HepG2 (cell line): ENCODE measurements around the gene FNBP1L. TPM values are rescaled to one million over a fixed set of nuclear protein-coding genes. Genes with fewer than 3 reads are reported as not detected.

ENCODE experiments used
- ATAC-seq: fragments of 200-7000 bp; cut with Tn5 transposase; 3 replicates; pipeline ENCODE4 v1.9.1; 2020; ENCODE audit warnings: mild to moderate bottlenecking, moderate library complexity
- BruUV-seq: library from RNA; stranded (reverse); fragments of 400-500 nt; replicated peaks from 2 replicates; lab custom pipeline; 2021; lab: Mats Ljungman, UMichigan
- CTCF ChIA-PET: fragments of 300-600 bp; formaldehyde crosslinking; extraction: SDS; loops from one replicate; lab custom pipeline; 2021; ENCODE audit warnings: low total read pairs, inconsistent platforms, low intra/inter-chr PET ratio; lab: Yijun Ruan, JAX
- POLR2A ChIA-PET: fragments of 350-600 bp; sonication (Branson Sonifier 250); formaldehyde crosslinking; loops from one replicate; lab custom pipeline; 2020; ENCODE audit warnings: antibody characterized with exemption, inconsistent platforms; lab: Yijun Ruan, JAX
- DNase-seq: peaks from one replicate; pipeline ENCODE4 v3.0.0-alpha.2; 2015; ENCODE audit warnings: low spot score
- FAIRE-seq: peaks from 3 replicates; lab custom pipeline; 2011; peaks lifted over from hg19 to GRCh38; lab: Jason Lieb, UNC
- H2AFZ ChIP-seq: one replicate; pipeline ENCODE4 v1.6.1; 2011; ENCODE audit warnings: low read length, inconsistent platforms
- H3K27ac ChIP-seq: fragments of 300-600 bp; 3 replicates; pipeline ENCODE4 v1.8.0; 2011; ENCODE audit warnings: mixed run types, mild to moderate bottlenecking, mixed read lengths, low read length, inconsistent platforms; ENCODE audit not compliant: insufficient read depth; ENCODE audit errors: extremely low read length
- H3K27me3 ChIP-seq, 2 experiments: fragments of 200-600 bp in 1 of 2; 2 replicates in 1 of 2; 3 replicates in 1 of 2; pipeline versions ENCODE4 v1.6.0 to v1.8.0; 2011; ENCODE audit warnings: low read length in 2 of 2, mild to moderate bottlenecking in 2 of 2, moderate library complexity in 2 of 2, inconsistent platforms in 1 of 2; ENCODE audit not compliant: insufficient read depth in 2 of 2, control insufficient read depth in 1 of 2
- H3K36me3 ChIP-seq, 2 experiments: fragments of 200-600 bp in 1 of 2; replicated peaks in 1 of 2; 2 replicates in 1 of 2; 3 replicates in 1 of 2; pipeline versions ENCODE4 v1.5.1 to v1.8.0; 2011; ENCODE audit warnings: low read length in 2 of 2, inconsistent platforms in 1 of 2; ENCODE audit not compliant: insufficient read depth in 2 of 2, control insufficient read depth in 1 of 2
- H3K4me1 ChIP-seq: 2 replicates; pipeline ENCODE4 v1.5.1; 2012; ENCODE audit warnings: low read length, inconsistent platforms; ENCODE audit not compliant: insufficient read depth
- H3K4me2 ChIP-seq: 2 replicates; pipeline ENCODE4 v1.6.0; 2011; ENCODE audit warnings: low read depth, low read length, inconsistent platforms
- H3K4me3 ChIP-seq, 3 experiments: fragments of 200-600 bp in 1 of 3; sonication (generic), shearing (Covaris generic) in 1 of 3; replicated peaks in 1 of 3; 2 replicates each; pipeline ENCODE4 v1.5.1; 2011 to 2016; ENCODE audit warnings: low read length in 3 of 3, inconsistent platforms in 2 of 3, low read depth in 2 of 3, mild to moderate bottlenecking in 2 of 3, control low read depth in 1 of 3, mixed read lengths in 1 of 3; ENCODE audit not compliant: insufficient read depth in 1 of 3
- H3K79me2 ChIP-seq: one replicate; pipeline ENCODE4 v1.6.1; 2011; ENCODE audit warnings: low read length, inconsistent platforms; ENCODE audit not compliant: insufficient read depth
- H3K9ac ChIP-seq: 2 replicates; pipeline ENCODE4 v1.6.0; 2011; ENCODE audit warnings: mild to moderate bottlenecking, low read depth, low read length, inconsistent platforms; ENCODE audit not compliant: insufficient read depth
- H3K9me3 ChIP-seq: 2 replicates; pipeline ENCODE4 v1.5.1; 2012; ENCODE audit warnings: mild to moderate bottlenecking, low read length
- H4K20me1 ChIP-seq: 2 replicates; pipeline ENCODE4 v1.6.0; 2011; ENCODE audit warnings: inconsistent platforms, mild to moderate bottlenecking, low read length, moderate library complexity; ENCODE audit not compliant: insufficient read depth
- GATAD1 ChIP-seq: IDR thresholded peaks from 2 replicates; pipeline ENCODE4 v1.6.1; 2016; ENCODE audit warnings: missing genetic modification reagents, missing compliant biosample characterization
- KLF16 ChIP-seq, 2 experiments: sonication (generic) in 1 of 2; formaldehyde crosslinking in 1 of 2; IDR thresholded peaks; 2 replicates each; pipeline versions ENCODE4 v1.6.1 to v1.8.0; 2016 to 2023; ENCODE audit warnings: missing genetic modification reagents in 2 of 2, missing compliant biosample characterization in 1 of 2
- PPARG ChIP-seq: conservative IDR thresholded peaks from 2 replicates; pipeline ENCODE4 v1.6.1; 2016; ENCODE audit warnings: missing biosample characterization, missing genetic modification reagents
- SNAI1 ChIP-seq: sonication (generic); formaldehyde crosslinking; IDR thresholded peaks from 2 replicates; pipeline ENCODE4 v1.5.0; 2020; ENCODE audit warnings: mild to moderate bottlenecking, missing genetic modification reagents, borderline replicate concordance
- SP4 ChIP-seq: sonication (generic); formaldehyde crosslinking; IDR thresholded peaks from 2 replicates; pipeline ENCODE4 v1.8.1; 2023; ENCODE audit warnings: mild to moderate bottlenecking, missing genetic modification reagents
- ZFP36 ChIP-seq: fragments of 150-350 bp; IDR thresholded peaks from 2 replicates; pipeline ENCODE4 v1.6.1; 2018; ENCODE audit warnings: borderline replicate concordance, low read length, low read depth; ENCODE audit not compliant: partially characterized antibody
- ZNF253 ChIP-seq: sonication (generic); formaldehyde crosslinking; IDR thresholded peaks from 2 replicates; pipeline ENCODE4 v1.8.0; 2022; ENCODE audit warnings: mild to moderate bottlenecking, missing genetic modification reagents, borderline replicate concordance
- ZNF30 ChIP-seq: sonication (generic); formaldehyde crosslinking; IDR thresholded peaks from 2 replicates; pipeline ENCODE4 v1.5.0; 2020; ENCODE audit warnings: mild to moderate bottlenecking, missing genetic modification reagents
- ZNF749 ChIP-seq: sonication (generic); formaldehyde crosslinking; IDR thresholded peaks from 2 replicates; pipeline ENCODE4 v1.8.0; 2022; ENCODE audit warnings: mild to moderate bottlenecking, missing genetic modification reagents, moderate library complexity, borderline replicate concordance
- WGBS: methylation state at CpG from one replicate; pipeline ENCODE4 v1.1.6; 2017; ENCODE audit warnings: low lambda C conversion rate; 5-methylcytosine and 5-hydroxymethylcytosine counted together
- in situ Hi-C: cut with HindIII; loops from 2 replicates; pipeline ENCODE4 v1.10.0; 2017; ENCODE audit warnings: low pct_unique_long_range_greater_than_20kb; ENCODE audit not compliant: extremely low pct_ligation_motif_present
- intact Hi-C: fragments of 100-400 bp; cut with micrococcal nuclease; formaldehyde crosslinking; loops from one replicate; pipeline ENCODE4 v1.10.0; 2022; ENCODE audit not compliant: unreplicated experiment
- polyA plus RNA-seq, 8 experiments: library from polyadenylated mRNA; depleted of rRNA in 3 of 8; stranded (reverse) in 7 of 8; unstranded in 1 of 8; fragments of >200 nt; fragmentation: Illumina TruSeq in 4 of 8; extraction: Trizol in 4 of 8; gene quantifications; 2 replicates each; pipeline versions ENCODE4 v1.2.1 to v1.2.3, GENCODE V29; 2011 to 2016; ENCODE audit warnings: low read depth in 4 of 8, missing spikeins in 1 of 8, mixed read lengths in 1 of 8; ENCODE audit not compliant: insufficient read depth in 1 of 8
- total RNA-seq, 5 experiments: library from RNA; depleted of rRNA; stranded (reverse); fragments of >200 nt; fragmentation: Illumina TruSeq; extraction: Trizol; gene quantifications; 2 replicates each; pipeline ENCODE4 v1.2.3, GENCODE V29; 2016; ENCODE audit warnings: low read depth in 1 of 5
- TF ChIP-seq, protein P1 (sequence below): sonication (generic); formaldehyde crosslinking; IDR thresholded peaks from one replicate; pipeline ENCODE4 v1.5.1; 2020; ENCODE audit warnings: mild to moderate bottlenecking, missing genetic modification reagents; ENCODE audit errors: not compliant biosample characterization
- TF ChIP-seq, protein P2 (sequence below): sonication (generic); formaldehyde crosslinking; IDR thresholded peaks from 2 replicates; pipeline ENCODE4 v1.8.1; 2023; ENCODE audit warnings: mild to moderate bottlenecking, missing genetic modification reagents, borderline replicate concordance

Gene FNBP1L
- total and polyA plus RNA-seq, 2 of the 13 experiments (the other 11 are each of a cell fraction or from before 2014, with no cell fraction given): 24.1 to 27.1 TPM

DNA sequence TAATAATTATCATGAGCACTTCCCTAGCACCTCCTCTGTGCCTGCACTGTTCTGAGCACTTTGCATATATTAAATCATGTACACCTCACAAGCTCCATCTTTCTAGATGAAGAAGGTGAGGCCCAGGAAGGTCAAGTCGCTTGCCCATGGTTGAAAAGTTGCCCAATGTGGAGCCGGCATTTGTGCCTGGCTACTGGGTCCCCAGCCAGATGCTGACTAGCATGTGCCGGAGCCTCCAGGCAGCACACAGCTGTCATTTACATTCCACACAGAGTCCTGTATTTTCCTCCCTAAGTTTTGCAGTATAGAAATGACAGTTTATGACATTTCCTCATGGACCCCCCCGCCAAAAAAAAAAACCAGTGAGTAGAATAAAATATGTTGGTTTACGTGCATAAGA, 139.4 kb downstream of the FNBP1L start (continued):
- TF ChIP-seq KLF16 (CRISPR knock-in tag; IDR thresholded peaks at IDR 0.05): no peak

DNA sequence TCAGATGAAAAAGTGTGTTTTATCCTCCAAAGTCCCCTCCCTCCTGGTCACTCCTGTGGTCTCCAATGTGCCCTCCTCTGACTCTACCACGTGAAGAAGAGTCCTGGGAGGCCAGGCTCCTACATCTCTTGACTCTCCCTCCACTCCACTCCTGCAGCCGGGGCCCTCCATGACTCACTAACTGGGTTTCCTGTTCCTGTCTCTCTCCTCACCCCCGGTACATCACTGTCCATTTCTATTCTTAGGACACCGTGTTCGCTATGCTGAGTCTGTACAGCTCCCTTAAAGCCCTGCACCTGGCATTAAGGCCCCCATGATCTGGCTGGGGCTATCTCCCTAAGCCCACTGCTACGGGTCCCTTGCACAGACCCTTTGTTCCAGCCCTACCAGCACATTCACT, 140.3 kb downstream of the FNBP1L start:
- BruUV-seq: no TSS peak
- Histone ChIP-seq H3K9me3 (no peaks in the 10 kb centered on the region), H4K20me1 (no peaks in the 10 kb centered on the region), H3K79me2 (peaks cover 11% of the 10 kb centered on the region), H3K36me3 (peaks cover 3 to 33% of the 10 kb centered on the region in 2 experiments; a peak in 2 of 5 replicates), H3K27ac (no peak overlapping the region), H3K4me1 (peaks cover 50% of the 10 kb centered on the region), H3K4me3 (no peak overlapping the region), H3K4me2 (no peak overlapping the region), H3K9ac (no peak overlapping the region), H2AFZ (no peak overlapping the region), H3K27me3 (no peaks in the 10 kb centered on the region; a peak in 1 of 5 replicates)
- no peak for DNase-seq
- intact Hi-C loops (no loop called here), in situ Hi-C loops (no loop called here)
- no peak for FAIRE-seq
- CTCF ChIA-PET: no interaction called here
- TF ChIP-seq, protein P1, sequence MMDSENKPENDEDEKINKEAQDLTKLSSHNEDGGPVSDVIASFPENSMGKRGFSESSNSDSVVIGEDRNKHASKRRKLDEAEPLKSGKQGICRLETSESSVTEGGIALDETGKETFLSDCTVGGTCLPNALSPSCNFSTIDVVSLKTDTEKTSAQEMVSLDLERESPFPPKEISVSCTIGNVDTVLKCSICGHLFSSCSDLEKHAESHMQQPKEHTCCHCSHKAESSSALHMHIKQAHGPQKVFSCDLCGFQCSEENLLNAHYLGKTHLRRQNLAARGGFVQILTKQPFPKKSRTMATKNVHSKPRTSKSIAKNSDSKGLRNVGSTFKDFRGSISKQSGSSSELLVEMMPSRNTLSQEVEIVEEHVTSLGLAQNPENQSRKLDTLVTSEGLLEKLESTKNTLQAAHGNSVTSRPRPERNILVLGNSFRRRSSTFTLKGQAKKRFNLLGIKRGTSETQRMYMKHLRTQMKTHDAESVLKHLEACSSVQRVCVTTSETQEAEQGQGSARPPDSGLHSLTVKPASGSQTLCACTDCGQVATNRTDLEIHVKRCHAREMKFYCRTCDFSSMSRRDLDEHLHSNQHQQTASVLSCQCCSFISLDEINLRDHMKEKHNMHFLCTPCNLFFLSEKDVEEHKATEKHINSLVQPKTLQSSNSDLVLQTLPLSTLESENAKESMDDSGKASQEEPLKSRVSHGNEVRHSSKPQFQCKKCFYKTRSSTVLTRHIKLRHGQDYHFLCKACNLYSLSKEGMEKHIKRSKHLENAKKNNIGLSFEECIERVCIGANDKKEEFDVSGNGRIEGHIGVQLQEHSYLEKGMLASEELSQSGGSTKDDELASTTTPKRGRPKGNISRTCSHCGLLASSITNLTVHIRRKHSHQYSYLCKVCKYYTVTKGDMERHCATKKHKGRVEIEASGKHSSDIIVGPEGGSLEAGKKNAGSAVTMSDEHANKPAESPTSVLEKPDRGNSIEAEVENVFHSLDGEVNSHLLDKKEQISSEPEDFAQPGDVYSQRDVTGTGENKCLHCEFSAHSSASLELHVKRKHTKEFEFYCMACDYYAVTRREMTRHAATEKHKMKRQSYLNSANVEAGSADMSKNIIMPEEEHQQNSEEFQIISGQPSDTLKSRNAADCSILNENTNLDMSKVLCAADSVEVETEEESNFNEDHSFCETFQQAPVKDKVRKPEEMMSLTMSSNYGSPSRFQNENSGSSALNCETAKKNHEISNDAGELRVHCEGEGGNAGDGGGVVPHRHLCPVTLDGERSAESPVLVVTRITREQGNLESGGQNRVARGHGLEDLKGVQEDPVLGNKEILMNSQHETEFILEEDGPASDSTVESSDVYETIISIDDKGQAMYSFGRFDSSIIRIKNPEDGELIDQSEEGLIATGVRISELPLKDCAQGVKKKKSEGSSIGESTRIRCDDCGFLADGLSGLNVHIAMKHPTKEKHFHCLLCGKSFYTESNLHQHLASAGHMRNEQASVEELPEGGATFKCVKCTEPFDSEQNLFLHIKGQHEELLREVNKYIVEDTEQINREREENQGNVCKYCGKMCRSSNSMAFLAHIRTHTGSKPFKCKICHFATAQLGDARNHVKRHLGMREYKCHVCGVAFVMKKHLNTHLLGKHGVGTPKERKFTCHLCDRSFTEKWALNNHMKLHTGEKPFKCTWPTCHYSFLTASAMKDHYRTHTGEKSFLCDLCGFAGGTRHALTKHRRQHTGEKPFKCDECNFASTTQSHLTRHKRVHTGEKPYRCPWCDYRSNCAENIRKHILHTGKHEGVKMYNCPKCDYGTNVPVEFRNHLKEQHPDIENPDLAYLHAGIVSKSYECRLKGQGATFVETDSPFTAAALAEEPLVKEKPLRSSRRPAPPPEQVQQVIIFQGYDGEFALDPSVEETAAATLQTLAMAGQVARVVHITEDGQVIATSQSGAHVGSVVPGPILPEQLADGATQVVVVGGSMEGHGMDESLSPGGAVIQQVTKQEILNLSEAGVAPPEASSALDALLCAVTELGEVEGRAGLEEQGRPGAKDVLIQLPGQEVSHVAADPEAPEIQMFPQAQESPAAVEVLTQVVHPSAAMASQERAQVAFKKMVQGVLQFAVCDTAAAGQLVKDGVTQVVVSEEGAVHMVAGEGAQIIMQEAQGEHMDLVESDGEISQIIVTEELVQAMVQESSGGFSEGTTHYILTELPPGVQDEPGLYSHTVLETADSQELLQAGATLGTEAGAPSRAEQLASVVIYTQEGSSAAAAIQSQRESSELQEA (CRISPR knock-in tag): no peak
- TF ChIP-seq KLF16 (CRISPR knock-in tag; IDR thresholded peaks at IDR 0.05) (no peak), ZNF30 (CRISPR knock-in tag) (no peak), SNAI1 (CRISPR knock-in tag) (no peak), SP4 (CRISPR knock-in tag) (no peak), ZNF749 (CRISPR knock-in tag) (no peak), ZNF253 (no peak), PPARG (CRISPR knock-in tag) (no peak), ZFP36 (no peak), GATAD1 (CRISPR knock-in tag) (no peak)
- TF ChIP-seq, protein P2, sequence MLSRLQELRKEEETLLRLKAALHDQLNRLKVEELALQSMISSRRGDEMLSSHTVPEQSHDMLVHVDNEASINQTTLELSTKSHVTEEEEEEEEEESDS (CRISPR knock-in tag): no peak
- whole genome bisulfite sequencing: 95% methylated on average over 6 of the region's 6 CpGs
- POLR2A ChIA-PET: interaction anchor here (0.8 kb wide), 1 partner anchor 29 kb away, joined by 3 read pairs; no protein-coding TSS in a partner anchor
- no peak for ATAC-seq
